NB4 (cell line): ENCODE results near the gene FANCM.

Source experiments
- CTCF ChIP-seq: IDR thresholded peaks from one replicate; pipeline ENCODE4 v1.5.1; 2012; ENCODE audit warnings: low read depth, low read length
- POLR2A ChIP-seq: IDR thresholded peaks from 2 replicates; pipeline ENCODE4 v1.6.1; 2011; ENCODE audit warnings: mild to moderate bottlenecking; ENCODE audit not compliant: insufficient read length; ENCODE audit errors: extremely low read depth

DNA sequence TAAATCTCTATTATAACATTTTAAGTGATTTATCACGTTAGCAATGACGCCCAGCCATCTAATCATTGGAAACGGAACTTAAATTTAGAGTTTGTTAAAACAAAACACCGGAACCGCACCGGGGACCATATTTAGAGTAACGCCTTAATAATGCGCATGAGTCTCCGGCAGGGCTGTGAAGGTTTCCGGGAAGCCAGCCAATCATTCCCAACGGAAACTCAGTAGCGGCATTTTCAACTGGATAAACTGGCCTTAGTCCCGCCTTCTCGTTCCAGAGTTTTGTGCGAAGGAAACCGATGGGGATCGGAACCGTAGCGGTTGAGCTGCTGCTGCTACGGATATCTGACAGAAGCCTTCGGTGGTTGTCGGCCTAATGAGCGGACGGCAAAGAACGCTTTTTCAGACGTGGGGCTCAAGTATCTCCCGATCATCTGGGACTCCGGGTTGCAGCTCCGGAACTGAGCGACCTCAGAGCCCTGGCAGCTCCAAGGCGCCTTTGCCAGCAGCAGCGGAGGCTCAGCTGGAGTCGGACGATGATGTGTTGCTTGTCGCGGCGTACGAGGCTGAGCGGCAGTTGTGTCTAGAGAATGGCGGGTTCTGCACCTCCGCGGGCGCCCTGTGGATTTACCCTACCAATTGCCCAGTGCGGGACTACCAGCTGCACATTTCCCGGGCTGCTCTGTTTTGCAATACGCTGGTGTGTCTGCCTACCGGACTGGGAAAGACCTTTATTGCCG lies at the start of gene FANCM:
- TF ChIP-seq CTCF, result no peak
- TF ChIP-seq POLR2A, result peak; percentile 76
